Measurements from ENCODE around the gene RPL32.
A peak's percentile ranks its signal among the peaks of the same experiment; 100 is the strongest.
"Not testable (repeated sequence)": the region's sequence is repeated elsewhere in the genome, so short reads cannot be mapped to it uniquely, and the experiment has no call there.

Gene RPL32

DNA sequence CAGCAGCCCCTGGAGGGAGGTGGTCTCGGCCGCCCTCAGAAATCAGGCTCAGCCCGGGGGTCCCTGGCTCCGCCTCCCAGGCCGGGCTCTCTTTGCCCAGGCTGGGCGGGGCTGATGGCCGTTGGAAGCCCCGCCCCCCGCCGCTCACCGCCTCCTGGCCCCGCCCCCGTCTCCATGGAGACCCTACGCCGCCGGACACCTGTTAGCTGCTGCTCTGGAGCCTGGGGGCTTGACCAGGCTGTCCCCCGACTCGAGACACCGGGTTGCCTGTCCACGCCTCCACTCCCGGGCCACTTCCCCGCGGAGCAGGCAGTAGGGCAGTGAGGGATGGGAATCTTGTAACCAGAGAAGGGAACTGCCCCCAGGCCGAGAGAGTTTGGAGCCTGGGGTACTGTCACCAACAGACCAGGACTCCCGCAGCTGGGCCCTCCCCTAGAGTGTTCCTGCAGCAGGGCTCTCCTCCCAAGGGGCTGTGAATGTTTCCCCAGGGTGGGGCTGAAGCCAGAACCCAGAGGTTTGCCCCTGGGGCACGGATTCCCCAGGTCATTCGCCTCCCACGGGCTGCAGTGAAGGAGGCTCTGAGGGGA is 27.8 kb upstream of the RPL32 start:
- Histone ChIP-seq H3K4me3 (peak overlapping the region in 3 of 7 experiments; percentile 2 to 24 (median 9)), H3K27ac (no peak overlapping the region)

DNA sequence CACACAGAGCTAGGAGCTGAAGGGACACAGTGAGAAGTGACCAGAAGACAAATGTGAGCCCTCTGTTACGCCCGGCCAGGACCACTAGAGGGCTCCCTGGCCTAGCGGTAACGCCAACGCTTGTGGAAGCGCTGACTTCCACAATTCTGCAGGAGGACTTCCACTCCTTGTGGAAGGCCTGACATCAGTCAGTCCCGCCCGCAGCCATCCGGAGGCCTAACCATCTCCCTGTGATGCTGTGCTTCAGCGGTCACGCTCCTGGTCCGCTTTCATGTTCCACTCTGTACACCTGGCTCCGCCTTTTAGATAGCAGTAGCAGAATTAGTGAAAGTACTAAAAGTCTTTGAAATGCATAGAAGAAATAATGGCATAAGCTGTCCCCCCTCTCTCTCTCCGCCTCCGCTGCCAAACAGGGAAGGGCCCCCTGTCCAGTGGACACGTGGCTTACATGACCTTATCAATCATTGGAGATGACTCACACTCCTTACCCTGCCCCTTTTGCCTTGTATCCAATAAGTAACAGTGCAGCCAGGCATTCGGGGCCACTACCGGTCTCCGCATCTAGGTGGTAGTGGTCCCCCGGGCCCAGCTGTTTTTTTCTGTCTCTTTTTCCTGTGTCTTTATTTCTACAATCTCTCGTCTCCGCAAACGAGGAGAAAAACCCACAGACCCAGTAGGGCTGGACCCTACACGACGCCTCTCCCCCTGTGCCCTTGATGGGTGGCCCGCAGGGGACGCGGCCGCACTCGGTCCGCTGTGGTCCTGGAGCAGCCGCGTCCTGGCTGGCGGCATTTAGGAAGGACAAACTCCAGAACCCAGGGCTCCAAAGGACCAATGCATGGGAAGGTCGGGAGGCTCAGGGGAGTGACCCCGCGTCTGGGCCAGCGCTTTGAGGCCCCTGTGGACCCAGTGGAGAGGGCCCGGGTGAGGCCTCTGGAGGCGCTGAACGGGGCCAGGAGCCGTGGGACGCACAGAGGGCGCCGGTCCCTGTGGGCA is 27.0 kb upstream of the RPL32 start:
- peak overlapping the region in 3 of 7 experiments; percentile 2 to 24 (median 9) for H3K4me3 ChIP-seq
- H3K27ac ChIP-seq = no peak overlapping the region

- H3K4me3 ChIP-seq = no peak overlapping the region
- H3K27ac ChIP-seq = no peak overlapping the region
Measured at GRCh38 chr3:12866836-12867235, 25.5 kb upstream of the RPL32 start.

GRCh38 chr3:12865271-12865670 is 23.9 kb upstream of the RPL32 start:
- no peak overlapping the region for H3K27ac ChIP-seq

GRCh38 chr3:12862387-12862786 is 21.0 kb upstream of the RPL32 start:
- Histone ChIP-seq H3K27ac (no peak overlapping the region), H3K4me3 (no peak overlapping the region)

More at GRCh38 chr3:12865271-12865670, 23.9 kb upstream of the RPL32 start:
- no peak overlapping the region for H3K4me3 ChIP-seq

DNA sequence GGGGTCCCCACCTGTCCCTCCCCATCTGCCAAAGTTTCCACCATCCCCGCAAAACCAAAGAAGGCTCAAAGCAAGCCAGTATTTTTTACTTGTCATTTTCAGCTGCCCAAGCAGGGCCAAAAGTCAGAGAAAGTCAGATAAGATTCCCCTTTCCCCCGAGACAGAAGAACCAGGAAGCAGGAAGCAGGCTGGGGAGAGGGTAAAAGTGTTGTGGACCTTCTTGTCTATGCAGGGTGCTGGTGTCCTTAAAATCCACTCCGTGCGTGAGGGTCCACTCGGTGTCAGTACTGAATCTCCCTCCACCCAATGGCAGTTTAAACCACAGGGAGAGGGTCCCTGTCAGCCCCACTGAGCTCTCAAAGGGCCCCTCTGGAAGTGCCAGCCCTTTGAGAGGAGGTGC is 20.2 kb upstream of the RPL32 start:
- Histone ChIP-seq H3K4me3 (no peak overlapping the region), H3K27ac (no peak overlapping the region)

GRCh38 chr3:12859840-12860239 is 18.5 kb upstream of the RPL32 start:
- Histone ChIP-seq H3K27ac (peak overlapping the region in 1 of 21 experiments; percentile 7), H3K4me3 (no peak overlapping the region)

- H3K27ac ChIP-seq = no peak overlapping the region
- H3K4me3 ChIP-seq = no peak overlapping the region
Measured at GRCh38 chr3:12856626-12857025, 15.3 kb upstream of the RPL32 start.

GRCh38 chr3:12854565-12854964 is 13.2 kb upstream of the RPL32 start:
- Histone ChIP-seq H3K4me3 (no peak overlapping the region), H3K27ac (no peak overlapping the region)

DNA sequence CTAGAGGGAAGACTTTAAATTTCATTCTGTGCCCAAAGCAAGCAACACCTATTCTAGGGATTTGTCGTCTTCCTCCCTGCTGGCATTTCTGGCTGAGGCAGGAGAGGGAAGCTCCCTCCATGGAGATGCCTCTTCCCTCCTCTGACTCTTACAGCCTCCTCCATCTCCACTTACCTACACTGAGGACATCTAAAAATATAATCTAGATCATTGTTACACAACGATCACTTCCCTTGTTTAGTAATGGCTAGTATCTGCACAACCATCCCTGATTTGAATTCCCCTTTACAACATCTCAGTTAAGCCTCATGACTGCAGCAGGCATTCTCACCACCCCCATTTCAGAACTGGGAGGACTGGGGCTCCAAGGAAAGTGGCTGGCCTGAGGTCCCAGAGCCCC is 12.5 kb upstream of the RPL32 start:
- H3K27ac ChIP-seq, H3K4me3 ChIP-seq: not testable (repeated sequence)

- no peak overlapping the region for H3K27ac ChIP-seq
- H3K4me3 ChIP-seq = no peak overlapping the region
Measured at GRCh38 chr3:12852201-12852600, 10.8 kb upstream of the RPL32 start.

DNA sequence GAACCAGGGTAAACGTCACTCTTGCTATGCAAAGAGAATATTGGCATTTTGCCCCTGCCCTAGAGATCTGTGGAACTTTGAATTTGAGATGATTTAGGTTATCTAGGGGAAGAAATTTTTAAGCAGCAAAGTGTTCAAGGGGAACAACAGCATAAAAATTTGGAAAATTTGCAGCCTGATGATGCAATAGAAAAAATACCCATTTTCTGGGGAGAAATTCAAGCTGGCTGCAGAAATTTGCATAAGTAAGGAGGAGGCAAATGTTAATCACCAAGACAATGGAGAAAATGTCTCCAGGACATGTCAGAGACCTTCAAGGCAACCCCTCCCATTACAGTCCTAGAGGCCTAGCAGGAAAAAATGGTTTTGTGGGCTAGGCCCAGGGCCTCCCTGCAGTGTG is 4.4 kb upstream of the RPL32 start:
- H3K27ac ChIP-seq = no peak overlapping the region
- no peak overlapping the region for H3K4me3 ChIP-seq

DNA sequence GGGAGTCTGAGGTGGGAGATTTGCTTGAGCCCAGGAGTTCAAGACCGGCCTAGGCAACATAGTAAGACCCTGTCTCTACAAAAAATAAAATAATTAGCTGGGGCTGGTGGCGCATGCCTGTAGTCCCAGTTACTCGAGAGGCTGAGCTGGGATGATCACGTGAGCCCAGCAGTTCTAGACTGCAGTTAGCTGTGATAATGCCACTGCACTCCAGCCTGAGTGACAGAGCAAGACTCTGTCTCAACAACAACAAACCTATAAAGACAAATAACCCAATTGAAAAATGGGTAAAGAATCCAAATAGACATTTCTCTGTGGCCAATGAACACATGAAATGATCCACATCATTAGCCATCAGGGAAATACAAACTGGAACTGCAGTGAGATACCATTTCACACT is 1.1 kb upstream of the RPL32 start:
- Histone ChIP-seq H3K4me3 (no peak overlapping the region), H3K27ac (no peak overlapping the region)

DNA sequence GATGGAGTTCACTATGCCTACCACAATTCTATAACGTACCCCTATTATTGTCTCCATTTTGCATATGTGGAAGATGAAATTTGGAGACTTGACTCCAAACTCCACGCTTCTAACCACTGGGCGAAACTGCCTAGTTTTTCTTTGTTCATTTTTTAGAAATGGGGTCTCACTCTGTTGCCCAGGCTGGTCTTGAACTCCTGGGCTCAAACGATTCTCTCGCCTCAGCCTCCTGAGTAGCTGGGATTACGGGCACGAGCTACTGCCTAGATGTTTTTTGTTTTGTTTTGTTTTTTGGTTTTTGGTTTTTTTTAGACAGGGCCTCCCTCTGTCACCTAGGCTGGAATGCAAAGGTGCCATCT is 584 bp upstream of the RPL32 start:
- Histone ChIP-seq H3K27ac (peak overlapping the region in 15 of 21 experiments; percentile 89 to 99 (median 98)), H3K4me3 (peak overlapping the region in 2 of 7 experiments; percentile 75 to 88)

- H3K4me3 ChIP-seq = peak overlapping the region; percentile 54 to 92 (median 82)
- peak overlapping the region; percentile 76 to 99 (median 97) for H3K27ac ChIP-seq
Measured at GRCh38 chr3:12840591-12841148, 695 bp downstream of the RPL32 start.

- Histone ChIP-seq H3K4me3 (peak overlapping the region; percentile 54 to 92 (median 82)), H3K27ac (peak overlapping the region in 16 of 21 experiments; percentile 93 to 99 (median 98))
Measured at GRCh38 chr3:12840148-12840547, 1.2 kb downstream of the RPL32 start.

DNA sequence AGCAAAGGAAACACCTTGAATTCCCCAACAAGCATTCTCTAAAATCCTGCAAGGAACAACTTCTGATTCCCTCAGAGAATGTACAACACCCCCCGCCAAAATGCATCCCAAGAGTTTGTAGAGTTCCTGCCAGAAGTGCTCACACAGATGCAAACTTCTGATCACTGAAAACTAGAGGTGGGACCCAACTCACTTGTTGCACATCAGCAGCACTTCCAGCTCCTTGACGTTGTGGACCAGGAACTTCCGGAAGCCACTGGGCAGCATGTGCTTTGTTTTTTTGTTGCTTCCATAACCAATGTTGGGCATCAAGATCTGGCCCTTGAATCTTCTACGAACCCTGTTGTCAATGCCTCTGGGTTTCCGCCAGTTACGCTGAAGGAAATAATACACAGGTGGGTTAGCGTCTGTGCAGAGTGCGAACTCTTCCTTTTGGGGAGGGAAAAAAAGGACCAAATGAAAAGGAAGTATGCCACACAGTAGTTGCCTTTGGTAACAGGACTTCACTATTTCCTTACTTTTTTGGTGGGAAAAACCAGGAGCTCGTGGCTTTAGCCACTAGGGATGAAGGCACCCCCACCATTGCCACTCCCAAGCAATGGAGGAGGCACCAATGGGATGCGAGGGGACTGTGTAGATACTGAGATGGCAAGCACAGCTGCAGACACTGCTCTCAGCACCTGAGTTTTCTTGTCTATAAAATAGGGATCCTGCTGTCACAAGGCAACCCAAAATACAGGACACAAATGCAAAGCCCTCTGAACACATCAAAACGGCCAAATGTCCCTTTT is 2.0 kb downstream of the RPL32 start:
- Histone ChIP-seq H3K4me3 (peak overlapping the region in 6 of 7 experiments; percentile 54 to 92 (median 85)), H3K27ac (peak overlapping the region in 3 of 21 experiments; percentile 96 to 99 (median 98))

DNA sequence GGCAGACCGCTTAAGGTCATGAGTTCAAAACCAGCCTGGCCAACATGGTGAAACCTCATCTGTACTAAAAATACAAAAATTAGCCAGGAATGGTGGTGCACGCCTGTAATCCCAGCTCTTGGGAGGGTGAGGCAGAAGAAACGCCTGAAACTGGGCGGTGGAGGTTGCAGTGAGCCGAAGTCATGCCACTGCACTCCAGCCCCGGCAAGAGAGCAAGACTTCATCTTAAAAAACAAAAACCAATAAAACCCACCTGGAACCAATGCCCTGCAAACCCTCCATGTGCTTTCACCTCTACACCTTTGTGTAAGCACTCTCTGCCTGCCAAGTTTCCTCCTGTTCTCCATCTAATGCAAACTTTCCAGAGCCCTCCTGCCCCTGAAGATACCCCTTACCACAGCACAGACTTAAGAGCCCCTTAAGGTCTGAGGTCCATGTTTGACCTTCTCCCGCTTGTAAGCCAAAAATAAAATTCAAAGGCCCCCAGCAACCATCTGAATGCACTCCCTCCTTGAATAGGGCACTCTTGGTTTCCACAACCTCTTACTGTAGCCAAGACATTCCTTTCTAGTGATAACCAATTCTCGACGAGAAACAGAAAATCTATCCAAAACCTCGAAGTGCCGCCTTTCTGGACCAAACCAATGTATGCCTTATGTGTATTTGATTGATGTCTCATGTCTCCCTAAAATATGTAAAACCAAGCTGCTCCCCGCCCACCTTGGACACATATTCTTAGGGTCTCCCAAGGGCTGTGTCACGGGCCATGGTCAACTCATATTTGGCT is 3.0 kb downstream of the RPL32 start:
- Histone ChIP-seq H3K4me3 (peak overlapping the region in 1 of 7 experiments; percentile 1), H3K27ac (peak overlapping the region in 1 of 21 experiments; percentile 19)
